HL-60 (cell line): Measurements from ENCODE around the gene DUS1L.
A peak's percentile ranks its signal among the peaks of the same experiment; 100 is the strongest.

ENCODE experiments used
- CTCF ChIP-seq: IDR thresholded peaks from one replicate; pipeline ENCODE4 v1.5.1; 2011; ENCODE audit warnings: low read length, control low read depth, inconsistent platforms; ENCODE audit not compliant: insufficient read depth
- GABPA ChIP-seq: IDR thresholded peaks from 2 replicates; pipeline ENCODE4 v1.6.1; 2012; ENCODE audit warnings: low read depth
- REST ChIP-seq: IDR thresholded peaks from 2 replicates; pipeline ENCODE4 v1.6.1; 2012; ENCODE audit warnings: low read depth; ENCODE audit not compliant: insufficient replicate concordance

GRCh38 chr17:82022310-82022980 is 43.2 kb downstream of the DUS1L start, which contains the start of gene CENPX:
- peak; percentile 36 for TF ChIP-seq GABPA
- TF ChIP-seq CTCF = no peak
- no peak for TF ChIP-seq REST
